ENCODE results near the gene AKAP17A. TPM values are rescaled to one million over a fixed set of nuclear protein-coding genes. Genes with fewer than 3 reads are reported as not detected.

Gene AKAP17A
- total RNA-seq, 5 donors from 2014 or later (not counting 1 experiment from before 2014, with no cell fraction given) = 120 to 162 (median 155) TPM

DNA sequence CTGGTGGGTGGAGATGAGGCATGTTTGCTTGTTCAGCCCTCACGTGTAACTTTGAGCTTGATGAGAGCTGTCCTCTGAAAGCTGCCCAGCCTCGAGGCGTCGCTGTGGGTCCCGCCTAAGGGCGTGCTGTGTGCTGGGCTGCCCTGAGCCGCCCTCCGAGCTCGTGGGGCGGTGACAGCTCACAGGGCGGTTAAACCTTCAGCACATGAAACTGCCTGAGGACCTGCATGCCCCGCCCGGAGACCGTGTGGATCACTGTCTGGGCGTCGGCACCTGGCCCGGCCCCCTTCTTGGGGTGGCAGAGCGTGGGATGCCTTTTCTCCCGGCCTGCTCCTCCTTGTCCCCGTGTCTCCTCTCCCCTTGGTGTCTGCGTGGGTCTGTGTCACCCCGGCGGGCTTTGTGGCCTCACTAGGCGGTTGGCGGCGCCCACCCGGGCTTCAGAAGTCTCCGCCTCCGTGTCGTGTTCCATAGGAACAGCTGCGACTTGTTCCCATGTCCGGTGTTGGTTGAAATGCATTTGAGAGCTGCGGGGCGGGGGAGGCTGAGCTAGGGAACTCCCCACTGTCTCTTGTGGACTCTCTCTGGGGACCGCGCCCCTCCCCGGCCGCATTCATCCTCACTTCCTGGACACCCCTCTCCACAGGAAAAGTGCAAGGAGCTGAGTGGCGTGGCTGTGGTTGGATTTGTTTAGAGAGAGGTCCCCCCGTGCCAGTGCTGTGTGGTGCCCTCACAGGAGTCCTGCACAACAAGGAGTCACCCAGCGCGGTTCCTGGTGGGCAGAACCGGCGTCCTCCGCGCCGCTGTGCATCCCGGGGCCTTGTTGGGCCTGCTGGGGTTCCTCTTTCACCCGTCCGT is 6.8 kb downstream of the AKAP17A start:
- H3K9me3 Mint-ChIP-seq = no peaks in the 10 kb centered on the region
- 91% methylated on average over 45 of the region's 50 CpGs for WGBS (ENCODE audit: insufficient coverage)
- POLR2A ChIA-PET = no interaction called here
- H3K27me3 Mint-ChIP-seq = no peaks in the 10 kb centered on the region
- ATAC-seq (replicated peaks in 1 of 4) (no peak), DNase-seq (peak in 1 of 35 experiments; percentile 11)
- Histone ChIP-seq H3K9me3 (no peaks in the 10 kb centered on the region), H3K27me3 (replicated peaks in 1 of 2; ENCODE audit: control insufficient read depth in 2 of 2, extremely low read depth in 1 of 2, insufficient read depth in 2 of 2, low read length in 1 of 2) (no peaks in the 10 kb centered on the region), H3K4me3 (ENCODE audit: control insufficient read depth in 1 of 2, extremely low read depth in 1 of 2, low read length in 1 of 2) (no peak overlapping the region), H3K27ac (ENCODE audit: low read length) (no peak overlapping the region), H3K4me1 (ENCODE audit: control insufficient read depth in 1 of 2, extremely low read depth in 1 of 2, insufficient read depth in 2 of 2, low read length in 2 of 2) (peaks cover 0 to 25% of the 10 kb centered on the region in 2 experiments), H3K36me3 (ENCODE audit: control insufficient read depth in 2 of 2, extremely low read depth in 1 of 2, insufficient read depth in 1 of 2, low read length in 1 of 2) (peaks cover 38 to 91% of the 10 kb centered on the region in 2 donors)
- CTCF ChIA-PET = no interaction called here
- H3K36me3 Mint-ChIP-seq = peaks cover 60% of the 10 kb centered on the region
- H3K4me3 Mint-ChIP-seq = no peak overlapping the region
- peaks cover 7 to 33% (median 31%) of the 10 kb centered on the region in 3 donors for H3K4me1 Mint-ChIP-seq
- H3K27ac Mint-ChIP-seq = peak overlapping the region in 1 of 2 donors; percentile 48

GRCh38 chrX:1598876-1599790 is 7.7 kb downstream of the AKAP17A start:
- 95% methylated on average over 53 of the region's 57 CpGs for WGBS (ENCODE audit: insufficient coverage)
- peak overlapping the region in 1 of 3 donors; percentile 20 for H3K4me3 Mint-ChIP-seq
- no peaks in the 10 kb centered on the region for H3K27me3 Mint-ChIP-seq
- H3K36me3 ChIP-seq (ENCODE audit: control insufficient read depth in 2 of 2, extremely low read depth in 1 of 2, insufficient read depth in 1 of 2, low read length in 1 of 2) = peaks cover 33 to 82% of the 10 kb centered on the region in 2 donors
- H3K9me3 Mint-ChIP-seq = no peaks in the 10 kb centered on the region
- H3K4me3 ChIP-seq (ENCODE audit: control insufficient read depth in 1 of 2, extremely low read depth in 1 of 2, low read length in 1 of 2) = no peak overlapping the region
- no peak overlapping the region for H3K27ac Mint-ChIP-seq
- H3K4me1 ChIP-seq (ENCODE audit: control insufficient read depth in 1 of 2, extremely low read depth in 1 of 2, insufficient read depth in 2 of 2, low read length in 2 of 2) = peaks cover 0 to 16% of the 10 kb centered on the region in 2 experiments
- peaks cover 55% of the 10 kb centered on the region for H3K36me3 Mint-ChIP-seq
- CTCF ChIA-PET = no interaction called here
- ATAC-seq (replicated peaks in 1 of 4) = no peak
- DNase-seq = peak in 1 of 35 experiments; percentile 7
- no peaks in the 10 kb centered on the region for H3K9me3 ChIP-seq
- POLR2A ChIA-PET = no interaction called here
- peaks cover 1 to 26% (median 23%) of the 10 kb centered on the region in 3 donors for H3K4me1 Mint-ChIP-seq
- no peak overlapping the region for H3K27ac ChIP-seq (ENCODE audit: low read length)
- no peaks in the 10 kb centered on the region for H3K27me3 ChIP-seq (replicated peaks in 1 of 2; ENCODE audit: control insufficient read depth in 2 of 2, extremely low read depth in 1 of 2, insufficient read depth in 2 of 2, low read length in 1 of 2)

GRCh38 chrX:1599791-1600405 is 8.5 kb downstream of the AKAP17A start:
- no peak for DNase-seq
- Histone ChIP-seq H3K4me3 (ENCODE audit: control insufficient read depth in 1 of 2, extremely low read depth in 1 of 2, low read length in 1 of 2) (no peak overlapping the region), H3K9me3 (no peaks in the 10 kb centered on the region), H3K4me1 (ENCODE audit: control insufficient read depth in 1 of 2, extremely low read depth in 1 of 2, insufficient read depth in 2 of 2, low read length in 2 of 2) (peaks cover 0 to 10% of the 10 kb centered on the region in 2 experiments), H3K27ac (ENCODE audit: low read length) (no peak overlapping the region), H3K27me3 (replicated peaks in 1 of 2; ENCODE audit: control insufficient read depth in 2 of 2, extremely low read depth in 1 of 2, insufficient read depth in 2 of 2, low read length in 1 of 2) (no peaks in the 10 kb centered on the region), H3K36me3 (ENCODE audit: control insufficient read depth in 2 of 2, extremely low read depth in 1 of 2, insufficient read depth in 1 of 2, low read length in 1 of 2) (peaks cover 32 to 75% of the 10 kb centered on the region in 2 donors)
- Mint-ChIP-seq H3K36me3 (peaks cover 55% of the 10 kb centered on the region), H3K4me3 (no peak overlapping the region), H3K27ac (no peak overlapping the region), H3K27me3 (no peaks in the 10 kb centered on the region), H3K4me1 (peaks cover 0 to 23% (median 20%) of the 10 kb centered on the region in 3 donors), H3K9me3 (no peaks in the 10 kb centered on the region)
- peak in 2 of 4 experiments; percentile 3 to 13 for ATAC-seq (replicated peaks in 1 of 4)
- WGBS (ENCODE audit: insufficient coverage) = 96% methylated on average over 36 of the region's 36 CpGs
- ChIA-PET CTCF (no interaction called here), POLR2A (no interaction called here)

GRCh38 chrX:1600406-1601050 is 9.1 kb downstream of the AKAP17A start:
- DNase-seq = no peak
- H3K9me3 Mint-ChIP-seq = no peaks in the 10 kb centered on the region
- ATAC-seq (replicated peaks in 1 of 4) = peak in 2 of 4 experiments; percentile 3 to 23

DNA sequence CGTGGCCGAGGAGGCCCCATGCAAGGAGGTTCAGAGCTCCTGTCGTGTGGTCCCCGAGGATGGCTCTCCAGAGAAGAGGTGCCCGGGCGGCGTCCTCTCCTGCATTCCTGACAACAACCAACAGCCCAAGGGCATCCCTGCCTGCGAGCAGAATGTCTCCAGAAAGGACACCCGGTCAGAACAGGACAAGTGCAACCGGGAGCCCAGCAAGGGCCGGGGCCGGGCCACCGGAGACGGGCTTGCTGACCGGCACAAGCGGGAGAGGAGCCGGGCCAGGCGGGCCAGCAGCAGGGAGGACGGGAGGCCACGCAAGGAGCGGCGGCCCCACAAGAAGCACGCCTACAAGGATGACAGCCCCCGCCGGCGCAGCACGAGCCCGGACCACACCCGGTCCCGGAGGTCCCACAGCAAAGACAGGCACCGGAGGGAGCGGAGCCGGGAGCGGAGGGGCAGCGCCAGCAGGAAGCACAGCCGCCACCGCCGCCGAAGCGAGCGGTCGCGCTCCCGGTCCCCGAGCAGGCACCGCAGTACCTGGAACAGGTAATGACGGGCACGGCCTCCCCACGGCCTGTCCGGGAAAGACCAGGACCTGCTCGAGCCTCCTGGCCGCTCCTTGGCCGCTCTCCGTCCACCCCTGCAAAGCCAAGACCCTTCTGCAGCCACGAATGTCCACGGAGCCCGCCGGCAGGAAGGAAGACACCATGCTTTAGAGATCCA is 9.8 kb downstream of the AKAP17A start:
- ChIA-PET CTCF (no interaction called here), POLR2A (no interaction called here)
- peaks cover 0 to 4% of the 10 kb centered on the region in 2 experiments for H3K4me1 ChIP-seq (ENCODE audit: control insufficient read depth in 1 of 2, extremely low read depth in 1 of 2, insufficient read depth in 2 of 2, low read length in 2 of 2)
- H3K36me3 ChIP-seq (ENCODE audit: control insufficient read depth in 2 of 2, extremely low read depth in 1 of 2, insufficient read depth in 1 of 2, low read length in 1 of 2) = peaks cover 32 to 62% of the 10 kb centered on the region in 2 donors
- no peaks in the 10 kb centered on the region for H3K9me3 Mint-ChIP-seq
- no peaks in the 10 kb centered on the region for H3K9me3 ChIP-seq
- H3K4me3 ChIP-seq (ENCODE audit: control insufficient read depth in 1 of 2, extremely low read depth in 1 of 2, low read length in 1 of 2) = no peak overlapping the region
- H3K27me3 ChIP-seq (replicated peaks in 1 of 2; ENCODE audit: control insufficient read depth in 2 of 2, extremely low read depth in 1 of 2, insufficient read depth in 2 of 2, low read length in 1 of 2) = no peaks in the 10 kb centered on the region
- peaks cover 47% of the 10 kb centered on the region for H3K36me3 Mint-ChIP-seq
- no peak for DNase-seq
- no peaks in the 10 kb centered on the region for H3K27me3 Mint-ChIP-seq
- 97% methylated on average over 44 of the region's 58 CpGs for WGBS (ENCODE audit: insufficient coverage)
- H3K27ac ChIP-seq (ENCODE audit: low read length) = no peak overlapping the region
- no peak for ATAC-seq (replicated peaks in 1 of 4)
- peak overlapping the region in 1 of 3 donors; percentile 15 for H3K4me3 Mint-ChIP-seq
- peaks cover 0 to 12% (median 10%) of the 10 kb centered on the region in 3 donors for H3K4me1 Mint-ChIP-seq
- H3K27ac Mint-ChIP-seq = no peak overlapping the region

More at GRCh38 chrX:1600406-1601050, 9.1 kb downstream of the AKAP17A start:
- no peak overlapping the region for H3K27ac Mint-ChIP-seq
- Histone ChIP-seq H3K36me3 (ENCODE audit: control insufficient read depth in 2 of 2, extremely low read depth in 1 of 2, insufficient read depth in 1 of 2, low read length in 1 of 2) (peaks cover 32 to 69% of the 10 kb centered on the region in 2 donors), H3K27ac (ENCODE audit: low read length) (no peak overlapping the region), H3K4me3 (ENCODE audit: control insufficient read depth in 1 of 2, extremely low read depth in 1 of 2, low read length in 1 of 2) (no peak overlapping the region), H3K4me1 (ENCODE audit: control insufficient read depth in 1 of 2, extremely low read depth in 1 of 2, insufficient read depth in 2 of 2, low read length in 2 of 2) (peaks cover 0 to 4% of the 10 kb centered on the region in 2 experiments), H3K9me3 (no peaks in the 10 kb centered on the region), H3K27me3 (replicated peaks in 1 of 2; ENCODE audit: control insufficient read depth in 2 of 2, extremely low read depth in 1 of 2, insufficient read depth in 2 of 2, low read length in 1 of 2) (no peaks in the 10 kb centered on the region)
- H3K4me3 Mint-ChIP-seq = no peak overlapping the region
- POLR2A ChIA-PET = no interaction called here
- no peaks in the 10 kb centered on the region for H3K27me3 Mint-ChIP-seq
- CTCF ChIA-PET = no interaction called here
- peaks cover 0 to 17% (median 14%) of the 10 kb centered on the region in 3 donors for H3K4me1 Mint-ChIP-seq
- 98% methylated on average over 48 of the region's 52 CpGs for WGBS (ENCODE audit: insufficient coverage)
- peaks cover 51% of the 10 kb centered on the region for H3K36me3 Mint-ChIP-seq
